Left forelimb (tissue), 1 donor: ENCODE data around the gene EHMT1.
"Not testable (repeated sequence)": the region's sequence is repeated elsewhere in the genome, so short reads cannot be mapped to it uniquely, and the experiment has no call there.

Experiments
- DNase-seq: peaks from one replicate; pipeline ENCODE4 v3.0.0-alpha.2; 2018; ENCODE audit warnings: low spot score

EHMT1 gene

DNA sequence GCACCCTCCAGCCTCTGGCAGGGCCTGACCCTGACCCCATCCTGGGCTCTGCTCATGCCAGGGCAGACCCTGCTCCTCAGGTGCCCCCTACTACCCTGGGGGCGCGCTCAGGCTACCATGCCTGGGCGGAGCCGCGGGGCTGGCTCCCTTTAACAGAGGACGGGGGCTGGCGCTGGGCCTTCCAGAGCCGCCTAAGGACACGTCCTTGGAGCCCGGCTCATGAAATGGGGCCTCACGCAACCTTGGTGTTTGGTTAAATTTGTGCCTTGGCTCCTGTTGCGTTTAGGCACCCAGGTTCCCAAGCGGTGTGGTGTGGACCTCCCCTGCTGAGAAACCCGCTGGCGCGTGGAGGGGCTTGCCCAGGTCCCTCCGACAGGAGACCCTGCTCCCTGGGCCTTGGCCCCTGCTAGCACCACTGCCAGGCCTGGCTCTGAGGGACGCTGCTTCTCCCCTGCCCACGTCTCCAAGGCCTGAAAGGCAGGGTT is 3.4 kb upstream of the EHMT1 start:
- no peak for DNase-seq

- DNase-seq = no peak
These were observed 639 bp downstream of the EHMT1 start for GRCh38 chr9:137619240-137620047.

- DNase-seq = no peak
These were observed 1.2 kb downstream of the EHMT1 start for GRCh38 chr9:137620048-137620405.

- DNase-seq = no peak
These were observed 1.8 kb downstream of the EHMT1 start for GRCh38 chr9:137620581-137620980.

DNA sequence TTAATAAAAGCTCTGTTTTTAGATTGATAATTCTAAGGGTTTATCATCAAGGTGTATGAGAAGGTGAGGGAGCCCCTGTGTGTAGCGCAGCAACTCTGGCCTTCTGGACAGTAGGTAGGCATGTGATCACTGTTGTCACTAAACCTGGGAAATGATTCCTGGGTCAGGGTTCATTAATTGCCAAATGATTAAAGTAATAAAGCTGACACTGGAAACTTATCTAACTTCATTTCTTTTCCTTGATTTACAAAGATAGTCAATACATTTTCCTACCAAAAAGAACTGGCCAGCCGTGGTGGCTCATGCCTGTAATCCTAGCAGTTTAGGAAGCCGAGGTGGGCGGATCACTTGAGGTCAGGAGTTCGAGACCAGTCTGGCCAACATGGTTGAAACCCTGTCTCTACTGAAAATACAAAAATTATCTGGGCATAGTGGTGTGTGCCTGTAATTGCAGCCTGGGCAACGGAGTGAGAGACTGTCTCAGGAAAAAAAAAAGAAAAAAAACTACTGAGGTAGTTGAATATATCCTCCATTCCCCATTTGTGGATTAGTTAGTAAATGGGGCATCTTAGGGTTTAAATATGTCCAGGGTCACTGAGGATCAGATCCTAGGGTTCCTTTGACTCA is 2.4 kb downstream of the EHMT1 start:
- DNase-seq = no peak

GRCh38 chr9:137622211-137622610 is 3.4 kb downstream of the EHMT1 start:
- not testable (repeated sequence) for DNase-seq

DNA sequence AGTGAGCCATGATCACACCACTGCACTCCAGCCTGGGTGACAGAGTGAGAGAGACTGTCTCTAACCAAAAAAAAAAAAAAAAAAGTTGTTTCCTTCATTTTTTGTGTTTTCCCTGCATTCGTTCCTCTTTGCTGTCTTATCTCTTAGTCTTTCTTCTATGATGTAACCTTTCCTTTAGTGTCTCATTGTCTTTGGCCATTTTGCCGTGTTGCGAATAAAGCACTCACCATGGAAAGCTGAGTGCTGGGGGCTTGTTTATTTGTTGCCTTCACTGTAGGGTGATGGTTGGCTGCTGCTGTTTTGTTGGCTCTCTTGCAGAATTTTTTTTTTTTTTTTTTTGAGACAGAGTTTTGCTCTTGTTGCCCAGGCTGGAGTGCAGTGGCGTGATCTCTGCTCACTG is 7.7 kb downstream of the EHMT1 start:
- DNase-seq = no peak

GRCh38 chr9:137627406-137627805 is 8.6 kb downstream of the EHMT1 start:
- DNase-seq = not testable (repeated sequence)

DNA sequence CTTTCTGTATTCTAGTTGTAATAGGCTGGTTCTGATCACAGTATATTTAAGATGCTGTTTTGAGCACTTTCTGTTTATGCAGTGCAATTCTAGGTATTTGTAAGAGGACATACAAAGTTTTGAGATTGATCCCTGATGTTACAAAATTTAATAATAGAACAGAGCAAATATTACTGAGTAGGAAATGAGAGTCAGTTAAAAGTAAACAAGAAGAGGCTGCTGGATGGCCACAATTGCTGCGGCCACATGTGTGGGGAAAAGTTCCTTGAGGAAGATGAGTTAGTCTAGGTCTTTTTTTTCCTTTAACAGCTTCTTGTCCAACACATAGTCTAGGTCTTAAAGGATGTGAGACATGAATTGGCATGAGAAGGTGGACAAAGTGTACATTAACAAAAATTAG is 11.3 kb downstream of the EHMT1 start:
- DNase-seq = no peak

DNA sequence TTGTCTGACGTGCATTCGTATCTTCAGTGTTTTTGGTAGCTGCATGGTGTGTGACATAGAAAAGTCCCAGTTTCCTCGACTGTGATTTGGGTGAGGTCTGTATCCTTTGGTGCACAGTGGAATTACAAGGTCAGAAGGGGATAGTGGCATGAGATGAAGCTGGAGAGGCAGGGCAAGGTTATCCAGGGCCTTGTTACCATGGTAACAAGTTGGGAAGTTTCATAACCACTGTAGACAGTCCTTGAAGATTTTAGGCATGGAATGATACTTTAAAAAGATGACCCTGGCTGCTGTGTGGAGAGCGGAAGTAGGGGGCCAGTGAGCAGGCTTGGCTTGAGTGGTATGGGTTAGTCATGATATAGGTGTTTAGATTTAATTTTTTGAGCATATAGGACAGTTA is 11.9 kb downstream of the EHMT1 start:
- DNase-seq = no peak

DNA sequence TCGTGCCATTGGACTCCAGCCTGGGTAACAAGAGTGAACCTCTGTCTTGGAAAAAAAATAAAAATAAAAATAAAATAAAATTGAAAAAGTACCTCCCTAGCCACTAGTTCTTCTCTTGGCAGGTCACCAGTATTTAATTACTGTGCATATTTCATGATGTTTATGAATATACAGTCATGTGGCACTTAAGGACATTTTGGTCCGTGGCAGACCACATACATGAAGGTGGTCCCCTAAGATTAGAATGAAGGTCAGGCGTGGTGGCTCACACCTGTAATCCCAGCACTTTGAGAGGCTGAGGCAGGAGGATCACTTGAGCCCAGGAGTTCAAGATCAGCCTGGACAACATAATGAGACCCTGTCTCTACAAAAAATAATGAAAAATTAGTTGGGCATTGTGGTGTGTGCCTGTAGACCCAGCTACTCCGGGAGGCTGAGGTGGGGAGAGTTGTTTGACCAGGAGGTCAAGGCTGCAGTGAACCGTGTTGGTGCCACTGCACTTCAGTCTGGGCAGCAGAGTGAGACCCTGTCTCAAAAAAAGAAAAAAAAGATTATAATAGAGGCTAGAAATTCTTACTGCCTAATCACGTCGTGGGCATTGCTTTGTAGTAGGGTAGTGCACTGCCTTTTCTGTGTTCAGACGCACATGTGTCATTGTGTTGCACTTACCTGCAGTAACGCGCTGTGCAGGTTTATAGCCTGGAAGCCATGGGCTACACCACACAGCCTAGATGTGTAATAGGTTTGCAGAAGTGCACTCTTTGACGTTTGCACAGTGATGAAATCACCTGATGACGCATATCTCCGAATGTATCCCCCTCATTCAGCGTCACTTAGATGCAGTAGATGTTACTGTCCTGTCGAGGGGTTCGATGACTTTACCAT is 12.8 kb downstream of the EHMT1 start:
- no peak for DNase-seq

DNA sequence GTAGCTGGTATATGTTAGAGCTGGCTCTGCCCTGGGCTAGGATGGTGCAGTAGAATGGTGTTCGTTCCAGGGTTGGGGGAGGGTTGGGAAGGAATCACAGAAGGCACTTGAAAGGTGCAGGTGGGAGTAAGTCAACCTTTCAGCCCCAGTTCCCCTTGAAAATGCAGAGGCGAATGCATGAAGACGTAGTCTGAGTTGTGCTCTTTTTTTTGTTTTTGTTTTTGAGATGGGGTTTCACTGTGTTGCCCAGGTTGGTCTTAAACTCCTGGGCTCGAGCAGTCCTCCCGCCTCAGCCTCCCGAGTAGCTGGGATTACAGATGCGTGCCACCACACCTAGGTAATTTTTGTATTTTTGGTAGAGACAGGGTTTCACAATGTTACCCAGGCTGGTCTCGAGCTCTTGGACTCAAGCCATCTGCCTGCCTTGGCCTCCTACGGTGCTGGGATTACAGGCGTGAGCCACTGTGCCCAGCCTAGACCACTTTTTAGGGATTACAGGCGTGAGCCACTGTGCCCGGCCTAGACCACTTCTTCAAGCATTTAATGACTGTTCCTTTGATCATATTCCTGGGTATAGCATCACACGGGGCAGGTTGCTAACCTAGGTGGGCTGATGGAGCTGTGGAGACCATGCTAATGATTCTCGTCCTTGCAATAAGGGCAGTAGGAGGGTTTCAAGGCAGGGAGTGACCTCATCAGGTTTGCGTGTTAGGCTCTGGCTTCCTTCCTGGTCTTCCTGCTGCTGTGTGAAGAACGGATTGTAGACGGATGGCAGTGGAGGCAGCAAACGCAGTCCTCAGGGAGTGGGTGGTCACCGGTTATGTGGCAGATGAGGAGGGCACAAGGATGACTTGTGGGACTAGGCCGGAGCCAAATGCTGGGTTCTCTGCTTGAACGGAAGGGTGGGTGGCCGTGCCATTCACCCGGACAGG is 13.7 kb downstream of the EHMT1 start:
- DNase-seq = no peak

- DNase-seq = no peak
These were observed 15.2 kb downstream of the EHMT1 start for GRCh38 chr9:137634016-137634415.

DNA sequence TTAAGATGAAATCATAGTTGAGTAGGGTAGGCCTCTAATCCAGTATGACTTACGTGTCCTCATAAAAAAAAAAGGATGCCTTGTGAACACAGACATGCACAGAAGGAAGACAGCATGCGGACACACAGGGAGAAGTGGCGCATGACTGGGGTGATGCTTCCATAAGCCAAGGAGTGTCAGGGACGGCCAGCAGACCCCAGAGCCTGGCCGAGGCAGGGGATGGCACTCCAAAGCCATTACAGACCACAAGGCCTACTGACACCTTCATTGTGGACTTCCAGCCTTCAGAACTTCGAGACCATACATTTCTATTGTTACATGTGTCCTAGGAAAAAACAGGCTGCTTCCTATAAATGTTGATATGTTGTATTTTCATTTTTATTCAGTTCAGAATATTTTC is 19.9 kb downstream of the EHMT1 start:
- no peak for DNase-seq

DNA sequence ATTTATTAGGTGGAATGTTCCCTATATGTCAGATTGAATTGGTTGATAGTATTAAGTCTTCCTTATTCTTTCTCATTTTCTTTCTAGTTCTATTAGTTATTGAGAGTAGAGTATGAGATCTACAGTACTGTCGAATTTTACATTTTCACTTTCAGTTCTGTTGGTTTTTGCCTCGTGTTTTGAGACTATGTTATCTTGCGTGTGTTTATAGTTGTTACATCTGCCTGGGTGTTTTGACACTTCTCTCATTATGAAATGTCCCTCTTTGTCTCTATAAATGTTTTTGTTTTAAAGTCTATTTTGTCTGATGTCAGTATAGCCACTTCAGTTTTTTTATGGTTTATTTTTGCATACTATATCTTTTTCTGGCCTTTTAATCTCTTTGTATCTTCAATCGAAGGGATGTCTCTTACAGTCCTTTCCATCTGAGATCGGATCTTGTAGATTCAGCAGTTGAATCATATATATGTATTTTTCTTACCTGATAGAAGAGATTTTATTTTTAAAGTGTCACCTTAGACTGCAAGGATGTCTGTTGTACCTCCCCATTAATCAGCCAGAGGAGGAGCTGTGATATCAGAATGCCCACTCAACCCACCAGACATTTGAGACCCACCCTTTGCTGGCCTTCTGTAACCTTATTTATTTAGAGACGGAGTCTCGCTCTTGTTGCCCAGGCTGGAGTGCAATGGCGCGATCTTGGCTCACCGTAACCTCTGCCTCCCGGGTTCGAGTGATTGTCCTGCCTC is 20.7 kb downstream of the EHMT1 start:
- DNase-seq = no peak

DNA sequence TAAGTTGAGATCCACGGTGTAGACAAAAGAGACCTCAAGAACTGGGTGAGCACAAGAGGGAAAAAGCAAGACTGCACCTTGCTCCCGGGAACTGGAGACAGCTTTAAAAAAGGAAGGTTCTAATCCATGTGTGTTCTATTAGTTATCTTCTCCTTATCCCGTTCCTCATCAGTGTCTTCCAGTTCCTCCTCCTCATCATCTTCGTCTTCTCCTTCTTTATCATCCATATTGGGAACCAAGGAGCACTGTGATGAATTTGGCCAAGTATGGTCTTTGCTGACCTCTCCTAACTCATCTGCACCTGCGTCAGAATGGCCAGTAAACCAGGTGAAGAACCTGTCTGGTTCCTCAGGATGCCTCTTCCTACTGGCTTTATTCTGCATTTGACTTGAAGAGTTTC is 22.1 kb downstream of the EHMT1 start:
- DNase-seq = no peak

DNA sequence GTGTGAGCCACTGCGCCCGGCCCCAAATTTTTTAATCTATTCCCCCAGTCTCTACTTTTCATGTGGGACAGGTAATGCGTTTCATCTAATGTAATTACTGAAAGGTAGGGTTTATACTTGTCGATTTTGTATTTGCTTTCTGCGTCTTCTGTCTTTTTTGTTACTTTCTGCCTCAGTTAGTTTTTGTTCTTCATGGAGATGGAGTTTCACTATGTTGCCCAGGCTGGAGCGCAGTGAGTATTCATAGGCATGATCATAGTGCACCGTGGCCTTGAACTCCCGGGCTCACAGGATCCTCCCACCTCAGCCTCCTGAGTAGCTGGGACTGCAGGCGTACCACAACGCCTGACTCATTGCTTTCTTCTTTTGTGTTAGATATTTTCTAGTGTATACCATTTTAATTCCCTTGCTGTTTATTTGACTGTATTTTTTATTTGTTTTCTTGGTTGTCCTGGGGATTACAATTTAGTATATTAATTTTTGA is 23.4 kb downstream of the EHMT1 start:
- DNase-seq = no peak

DNA sequence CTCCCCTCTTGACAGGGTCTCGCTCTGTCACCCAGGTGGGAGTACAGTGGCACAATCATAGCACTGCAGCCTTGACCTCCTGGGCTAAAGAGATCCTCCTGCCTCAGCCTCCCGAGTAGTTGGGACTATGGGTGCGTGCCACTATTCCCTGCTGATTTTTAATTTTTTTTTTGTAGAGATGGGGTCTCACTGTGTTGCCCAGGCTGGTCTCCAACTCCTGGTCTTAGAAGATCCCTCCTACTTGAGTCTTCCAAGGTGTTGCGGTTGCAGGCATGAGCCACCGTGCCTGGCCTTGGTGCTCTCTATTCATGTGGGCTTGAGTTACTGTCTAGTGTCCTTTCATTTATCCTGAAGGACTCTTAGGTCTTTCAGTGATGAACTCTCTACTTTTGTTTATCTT is 24.1 kb downstream of the EHMT1 start:
- no peak for DNase-seq

DNA sequence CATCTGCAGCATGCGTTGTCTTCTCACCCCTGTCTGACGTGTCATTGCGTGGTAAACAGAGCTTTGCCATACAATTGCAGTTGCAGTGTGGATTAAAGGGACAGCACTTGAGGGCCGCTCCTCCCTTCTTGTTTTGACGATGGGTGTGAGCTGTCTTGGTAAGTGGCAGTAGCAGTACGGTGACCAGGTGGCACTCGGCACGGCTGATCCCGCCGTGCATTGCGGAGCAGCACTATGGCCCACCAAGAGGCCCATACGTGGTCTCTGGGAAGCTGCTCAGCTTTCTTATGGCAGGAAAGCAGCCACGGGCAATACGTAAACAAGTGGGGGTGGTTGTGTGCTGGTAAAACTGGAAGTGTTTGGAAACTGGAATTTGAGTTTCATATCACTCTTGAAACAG is 25.1 kb downstream of the EHMT1 start:
- no peak for DNase-seq

- no peak for DNase-seq
These were observed 26.4 kb downstream of the EHMT1 start for GRCh38 chr9:137645211-137645610.

GRCh38 chr9:137646341-137646740 is 27.5 kb downstream of the EHMT1 start:
- DNase-seq = no peak
